ENCODE results near the gene CTXND2. TPM values are rescaled to one million over a fixed set of nuclear protein-coding genes. Genes with fewer than 3 reads are reported as not detected.
"Not testable (repeated sequence)": the region's sequence is repeated elsewhere in the genome, so short reads cannot be mapped to it uniquely, and the experiment has no call there.

The CTXND2 gene
- total RNA-seq: not detected
- not detected for polyA plus RNA-seq
- long read RNA-seq, donor 1: 0 reads
- long read RNA-seq, donor 2: 0 reads
- long read RNA-seq, donor 3: 0 reads
- long read RNA-seq, donor 4: 0 reads
- long read RNA-seq, donor 5: 0 reads
- long read RNA-seq, donor 6: 0 reads
- long read RNA-seq, donor 7: 0 reads
- long read RNA-seq, donor 8: 0 reads
- long read RNA-seq, donor 9: 0 reads
- long read RNA-seq, donor 10: 0 reads

GRCh38 chr1:150887018-150887417, at the start of gene CTXND2:
TSS of gene CTXND2 (plus strand) at chr1:150887136. CDS start at chr1:150912315, 25,179 bp downstream.
- Histone ChIP-seq H3K9me3 (no peaks in the 10 kb centered on the region), H3K4me1 (no peaks in the 10 kb centered on the region), H3K27ac (no peak within 1 kb of the TSS), H3K27me3 (no peaks in the 10 kb centered on the region), H3K36me3 (no peaks in the 10 kb centered on the region), H3K4me3 (no peak within 1 kb of the TSS)
- WGBS, 5 donors: 36 to 56% (median 45%) methylated on average over 3 of the region's 3 CpGs
- peak in 1 of 2 donors; percentile 15 for DNase-seq
- intact Hi-C loops (cut with DNase I; ENCODE audit: low total_unique reads): no loop called here
- TF ChIP-seq POLR2AphosphoS5 (IDR thresholded peaks at IDR 0.05): no peak
- TF ChIP-seq POLR2A (IDR thresholded peaks at IDR 0.05): no peak
- TF ChIP-seq EP300 (IDR thresholded peaks at IDR 0.05): no peak
- TF ChIP-seq CTCF (IDR thresholded peaks at IDR 0.05): no peak

- H3K4me3 ChIP-seq; intact Hi-C loops (cut with DNase I; ENCODE audit: low total_unique reads); H3K9me3 ChIP-seq; H3K27me3 ChIP-seq; DNase-seq: not testable (repeated sequence)
- Histone ChIP-seq H3K4me1 (peaks cover 0 to 51% (median 23%) of the 10 kb centered on the region in 4 donors), H3K27ac (peak overlapping the region in 2 of 5 donors; percentile 26 to 28), H3K36me3 (peaks cover 12 to 58% (median 54%) of the 10 kb centered on the region in 4 donors)
- WGBS, 5 donors: 43 to 73% (median 63%) methylated on average over 11 of the region's 11 CpGs
Observed at GRCh38 chr1:150840850-150841249, 46.1 kb upstream of the CTXND2 start.

- peaks cover 8 to 55% (median 47%) of the 10 kb centered on the region in 4 donors for H3K36me3 ChIP-seq
- 32 to 68% (median 59%) methylated on average over 3 of the region's 3 CpGs for WGBS, 5 donors
- peak in 1 of 2 donors; percentile 35 for DNase-seq
- H3K9me3 ChIP-seq: no peaks in the 10 kb centered on the region
- intact Hi-C loops (cut with DNase I; ENCODE audit: low total_unique reads): no loop called here
- peak overlapping the region in 3 of 5 donors; percentile 26 to 47 (median 28) for H3K27ac ChIP-seq
- H3K27me3 ChIP-seq: no peaks in the 10 kb centered on the region
- TF ChIP-seq POLR2A (IDR thresholded peaks at IDR 0.05) (no peak), CTCF (IDR thresholded peaks at IDR 0.05) (no peak), EP300 (IDR thresholded peaks at IDR 0.05) (no peak), POLR2AphosphoS5 (IDR thresholded peaks at IDR 0.05) (no peak)
- peaks cover 0 to 44% (median 18%) of the 10 kb centered on the region in 4 donors for H3K4me1 ChIP-seq
- H3K4me3 ChIP-seq: no peak overlapping the region
Observed at GRCh38 chr1:150841626-150842025, 45.3 kb upstream of the CTXND2 start.

- Histone ChIP-seq H3K4me1 (peaks cover 0 to 40% (median 17%) of the 10 kb centered on the region in 4 donors), H3K9me3 (no peaks in the 10 kb centered on the region), H3K27me3 (no peaks in the 10 kb centered on the region), H3K27ac (peak overlapping the region in 3 of 5 donors; percentile 34 to 49 (median 47)), H3K36me3 (peaks cover 8 to 47% (median 40%) of the 10 kb centered on the region in 4 donors), H3K4me3 (no peak overlapping the region)
- 33 to 50% (median 36%) methylated on average over 2 of the region's 2 CpGs for WGBS, 5 donors
- no peak for DNase-seq
- intact Hi-C loops (cut with DNase I; ENCODE audit: low total_unique reads): no loop called here
- TF ChIP-seq EP300 (IDR thresholded peaks at IDR 0.05) (no peak), CTCF (IDR thresholded peaks at IDR 0.05) (no peak), POLR2A (IDR thresholded peaks at IDR 0.05) (no peak), POLR2AphosphoS5 (IDR thresholded peaks at IDR 0.05) (no peak)
Observed at GRCh38 chr1:150842343-150842742, 44.6 kb upstream of the CTXND2 start.

- WGBS, 5 donors: 38 to 72% (median 45%) methylated on average over 2 of the region's 2 CpGs
- Histone ChIP-seq H3K9me3 (no peaks in the 10 kb centered on the region), H3K27me3 (no peaks in the 10 kb centered on the region), H3K4me3 (no peak overlapping the region), H3K27ac (peak overlapping the region in 1 of 5 donors; percentile 34), H3K4me1 (peaks cover 0 to 40% (median 17%) of the 10 kb centered on the region in 4 donors), H3K36me3 (peaks cover 8 to 44% (median 37%) of the 10 kb centered on the region in 4 donors)
- intact Hi-C loops (cut with DNase I; ENCODE audit: low total_unique reads): no loop called here
- no peak for TF ChIP-seq POLR2A (IDR thresholded peaks at IDR 0.05)
- no peak for TF ChIP-seq POLR2AphosphoS5 (IDR thresholded peaks at IDR 0.05)
- TF ChIP-seq EP300 (IDR thresholded peaks at IDR 0.05): no peak
- no peak for TF ChIP-seq CTCF (IDR thresholded peaks at IDR 0.05)
- no peak for DNase-seq
Observed at GRCh38 chr1:150842964-150843363, 44.0 kb upstream of the CTXND2 start.

Measured in stomach (tissue), 19 donors.